GM13977 (cell line): Measurements from ENCODE around the gene ASB2.
A peak's percentile ranks its signal among the peaks of the same experiment; 100 is the strongest.

Experiments
- DNase-seq: peaks from one replicate; pipeline ENCODE4 v3.0.0; 2012; ENCODE audit warnings: low spot score
- in situ Hi-C: fragments of 300-500 bp; cut with MboI; formaldehyde crosslinking; loops from one replicate; pipeline ENCODE4 v1.12.0; 2022; ENCODE audit warnings: low sequenced_read_pairs, low pct_unique_long_range_greater_than_20kb, mixed read lengths, inconsistent platforms; ENCODE audit not compliant: unreplicated experiment
- TF ChIP-seq, protein P1 (sequence below): IDR thresholded peaks from 2 replicates; pipeline ENCODE4 v1.5.1; 2012; ENCODE audit warnings: mild to moderate bottlenecking, control low read depth; ENCODE audit not compliant: insufficient read depth; ENCODE audit errors: extremely low read depth, missing control alignments

The ASB2 gene

GRCh38 chr14:93895023-93895604, 81.3 kb downstream of the ASB2 start:
- TF ChIP-seq, protein P1, sequence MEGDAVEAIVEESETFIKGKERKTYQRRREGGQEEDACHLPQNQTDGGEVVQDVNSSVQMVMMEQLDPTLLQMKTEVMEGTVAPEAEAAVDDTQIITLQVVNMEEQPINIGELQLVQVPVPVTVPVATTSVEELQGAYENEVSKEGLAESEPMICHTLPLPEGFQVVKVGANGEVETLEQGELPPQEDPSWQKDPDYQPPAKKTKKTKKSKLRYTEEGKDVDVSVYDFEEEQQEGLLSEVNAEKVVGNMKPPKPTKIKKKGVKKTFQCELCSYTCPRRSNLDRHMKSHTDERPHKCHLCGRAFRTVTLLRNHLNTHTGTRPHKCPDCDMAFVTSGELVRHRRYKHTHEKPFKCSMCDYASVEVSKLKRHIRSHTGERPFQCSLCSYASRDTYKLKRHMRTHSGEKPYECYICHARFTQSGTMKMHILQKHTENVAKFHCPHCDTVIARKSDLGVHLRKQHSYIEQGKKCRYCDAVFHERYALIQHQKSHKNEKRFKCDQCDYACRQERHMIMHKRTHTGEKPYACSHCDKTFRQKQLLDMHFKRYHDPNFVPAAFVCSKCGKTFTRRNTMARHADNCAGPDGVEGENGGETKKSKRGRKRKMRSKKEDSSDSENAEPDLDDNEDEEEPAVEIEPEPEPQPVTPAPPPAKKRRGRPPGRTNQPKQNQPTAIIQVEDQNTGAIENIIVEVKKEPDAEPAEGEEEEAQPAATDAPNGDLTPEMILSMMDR: no peak
- DNase-seq: no peak
- in situ Hi-C loops: no loop called here

DNA sequence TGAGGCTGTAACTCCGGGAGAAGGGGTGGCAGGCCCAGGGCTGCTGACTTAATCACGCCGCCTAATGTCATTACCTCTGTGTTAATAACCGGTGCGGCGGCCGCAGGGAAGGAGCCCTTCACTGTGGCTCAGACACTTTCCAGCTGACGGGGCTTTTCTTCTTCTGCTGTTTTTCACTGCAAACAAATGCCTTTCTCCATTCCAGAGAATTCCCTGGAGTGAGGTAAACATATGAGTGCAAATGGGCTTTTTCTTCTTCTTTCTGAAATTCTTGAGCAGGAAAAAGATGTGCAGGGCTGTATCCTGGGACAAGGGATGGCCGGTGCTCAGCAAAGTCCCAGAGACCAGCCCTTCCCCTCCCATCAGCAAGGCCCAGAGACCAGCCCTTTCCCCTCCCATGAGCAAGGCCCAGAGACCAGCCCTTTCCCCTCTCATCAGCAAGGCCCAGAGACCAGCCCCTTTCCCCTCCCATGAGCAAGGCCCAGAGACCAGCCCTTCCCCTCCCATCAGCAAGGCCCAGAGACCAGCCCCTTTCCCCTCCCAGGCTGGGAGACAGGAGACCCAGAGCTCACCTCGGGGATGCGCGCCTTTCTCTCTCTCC, 82.6 kb downstream of the ASB2 start:
- DNase-seq: no peak
- TF ChIP-seq, protein P1: no peak
- in situ Hi-C loops: no loop called here

DNA sequence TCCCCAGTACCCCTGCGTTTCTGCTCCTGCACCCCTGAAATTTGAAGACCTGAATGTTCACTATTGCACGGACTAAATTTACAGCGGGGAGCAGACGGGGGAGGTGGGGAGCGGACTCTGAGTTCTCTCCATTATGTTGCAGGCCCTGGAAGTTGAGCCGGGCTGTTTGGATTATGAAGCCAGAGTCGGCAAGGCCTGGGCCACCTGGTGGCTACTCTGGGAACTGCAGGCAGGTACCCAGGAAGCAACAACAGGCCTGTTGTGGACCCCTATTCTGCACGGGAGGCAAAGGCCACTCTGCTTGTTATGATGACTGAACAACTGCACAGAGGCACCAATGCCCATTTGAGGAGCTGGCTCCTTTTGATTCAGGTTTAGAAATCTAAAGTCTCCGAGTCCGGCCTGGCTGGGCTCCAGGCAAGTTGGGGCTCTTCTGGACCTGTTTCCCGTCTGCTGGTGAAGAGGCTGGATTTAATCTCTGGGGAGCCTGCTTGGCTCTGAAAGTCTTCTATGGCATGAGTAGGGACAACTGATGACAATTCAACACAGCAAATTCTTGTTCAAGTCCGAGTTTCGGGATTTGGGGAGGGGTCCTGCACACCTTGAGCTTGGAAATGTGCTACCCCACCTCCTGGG, 83.3 kb downstream of the ASB2 start:
- in situ Hi-C loops: no loop called here
- TF ChIP-seq, protein P1: peak; percentile 92

GRCh38 chr14:93892505-93892839, 83.9 kb downstream of the ASB2 start:
- no peak for DNase-seq
- in situ Hi-C loops: no loop called here
- TF ChIP-seq, protein P1: no peak

More for the DNA sequence above, 83.3 kb downstream of the ASB2 start:
- peak; percentile 71 for DNase-seq

GRCh38 chr14:93891756-93892504, 84.4 kb downstream of the ASB2 start:
- TF ChIP-seq, protein P1: no peak
- DNase-seq: no peak
- in situ Hi-C loops: no loop called here

- TF ChIP-seq, protein P1: no peak
- in situ Hi-C loops: no loop called here
Measured at GRCh38 chr14:93889739-93890483, 86.5 kb downstream of the ASB2 start.

More at GRCh38 chr14:93889739-93890483, 86.5 kb downstream of the ASB2 start:
- no peak for DNase-seq
